HepG2 (cell line): ENCODE data around the gene DNAAF1. TPM values are rescaled to one million over a fixed set of nuclear protein-coding genes. Genes with fewer than 3 reads are reported as not detected.

ENCODE experiments used
- ARID4A ChIP-seq: sonication (generic); formaldehyde crosslinking; IDR thresholded peaks from 2 replicates; pipeline ENCODE4 v1.5.0; 2020; ENCODE audit warnings: mild to moderate bottlenecking, missing genetic modification reagents, borderline replicate concordance
- ATF4 ChIP-seq, 2 experiments: fragments of 450-650 bp in 1 of 2; sonication (generic) in 1 of 2; formaldehyde crosslinking; IDR thresholded peaks; 2 replicates each; pipeline versions ENCODE4 v1.5.0 to v1.8.0; 2020 to 2022; ENCODE audit warnings: mild to moderate bottlenecking in 1 of 2, missing genetic modification reagents in 1 of 2
- GLMP ChIP-seq: sonication (generic); formaldehyde crosslinking; IDR thresholded peaks from 2 replicates; pipeline ENCODE4 v1.9.0; 2021; ENCODE audit warnings: missing genetic modification reagents, mild to moderate bottlenecking, borderline replicate concordance
- IRF2 ChIP-seq: IDR thresholded peaks from 2 replicates; pipeline ENCODE4 v1.6.1; 2018; ENCODE audit warnings: missing genetic modification reagents, missing compliant biosample characterization
- KLF13 ChIP-seq: sonication (generic); formaldehyde crosslinking; IDR thresholded peaks from 2 replicates; pipeline ENCODE4 v1.4.0; 2020; ENCODE audit warnings: mild to moderate bottlenecking, missing genetic modification reagents
- MAF1 ChIP-seq: sonication (generic); formaldehyde crosslinking; IDR thresholded peaks from 2 replicates; pipeline ENCODE4 v1.5.0; 2020; ENCODE audit warnings: missing genetic modification reagents, borderline replicate concordance
- MATR3 ChIP-seq: sonication (generic); formaldehyde crosslinking; IDR thresholded peaks from 2 replicates; pipeline ENCODE4 v1.4.0; 2020; ENCODE audit warnings: missing genetic modification reagents
- NBN ChIP-seq: fragments of 450-650 bp; conservative IDR thresholded peaks from 2 replicates; pipeline ENCODE4 v1.6.1; 2017
- NKX3-1 ChIP-seq: sonication (generic); formaldehyde crosslinking; IDR thresholded peaks from 2 replicates; pipeline ENCODE4 v1.5.0; 2020; ENCODE audit warnings: missing genetic modification reagents
- SKI ChIP-seq: fragments of 450-650 bp; IDR thresholded peaks from one replicate; pipeline ENCODE4 v1.6.1; 2018; ENCODE audit warnings: mild to moderate bottlenecking; ENCODE audit not compliant: partially characterized antibody
- TFDP1 ChIP-seq: IDR thresholded peaks from 2 replicates; pipeline ENCODE4 v1.6.1; 2016; ENCODE audit warnings: missing compliant biosample characterization, missing genetic modification reagents, borderline replicate concordance
- ZFP36 ChIP-seq: fragments of 150-350 bp; IDR thresholded peaks from 2 replicates; pipeline ENCODE4 v1.6.1; 2018; ENCODE audit warnings: borderline replicate concordance, low read length, low read depth; ENCODE audit not compliant: partially characterized antibody
- ZKSCAN5 ChIP-seq: sonication (generic); formaldehyde crosslinking; IDR thresholded peaks from 2 replicates; pipeline ENCODE4 v1.5.1; 2020; ENCODE audit warnings: mild to moderate bottlenecking, missing genetic modification reagents
- ZNF275 ChIP-seq: sonication (generic); formaldehyde crosslinking; IDR thresholded peaks from 2 replicates; pipeline ENCODE4 v1.8.0; 2022; ENCODE audit warnings: missing genetic modification reagents, mild to moderate bottlenecking, inconsistent platforms, borderline replicate concordance
- ZNF331 ChIP-seq: sonication (generic); formaldehyde crosslinking; IDR thresholded peaks from 2 replicates; pipeline ENCODE4 v1.4.0; 2020; ENCODE audit warnings: missing genetic modification reagents
- ZNF362 ChIP-seq: sonication (generic); formaldehyde crosslinking; IDR thresholded peaks from 2 replicates; pipeline ENCODE4 v1.4.0; 2020; ENCODE audit warnings: missing genetic modification reagents, mild to moderate bottlenecking, borderline replicate concordance
- ZNF720 ChIP-seq: sonication (generic); formaldehyde crosslinking; IDR thresholded peaks from 2 replicates; pipeline ENCODE4 v1.4.0; 2020; ENCODE audit warnings: missing genetic modification reagents
- ZNF761 ChIP-seq: sonication (generic); formaldehyde crosslinking; conservative IDR thresholded peaks from 2 replicates; pipeline ENCODE4 v1.4.0; 2020; ENCODE audit warnings: mild to moderate bottlenecking, missing genetic modification reagents
- ZSCAN21 ChIP-seq: sonication (generic); formaldehyde crosslinking; IDR thresholded peaks from 2 replicates; pipeline ENCODE4 v1.8.0; 2022; ENCODE audit warnings: mild to moderate bottlenecking, missing genetic modification reagents, moderate library complexity, borderline replicate concordance
- polyA plus RNA-seq, 8 experiments: library from polyadenylated mRNA; depleted of rRNA in 3 of 8; stranded (reverse) in 7 of 8; unstranded in 1 of 8; fragments of >200 nt; fragmentation: Illumina TruSeq in 4 of 8; extraction: Trizol in 4 of 8; gene quantifications; 2 replicates each; pipeline versions ENCODE4 v1.2.1 to v1.2.3, GENCODE V29; 2011 to 2016; ENCODE audit warnings: low read depth in 4 of 8, missing spikeins in 1 of 8, mixed read lengths in 1 of 8; ENCODE audit not compliant: insufficient read depth in 1 of 8
- total RNA-seq, 5 experiments: library from RNA; depleted of rRNA; stranded (reverse); fragments of >200 nt; fragmentation: Illumina TruSeq; extraction: Trizol; gene quantifications; 2 replicates each; pipeline ENCODE4 v1.2.3, GENCODE V29; 2016; ENCODE audit warnings: low read depth in 1 of 5

DNAAF1 gene
- total and polyA plus RNA-seq, 2 of the 13 experiments (the other 11 are each of a cell fraction or from before 2014, with no cell fraction given) = 0.04 TPM; not detected in 1

- TF ChIP-seq GLMP = no peak
- no peak for TF ChIP-seq ZKSCAN5 (CRISPR knock-in tag)
- no peak for TF ChIP-seq SKI
- TF ChIP-seq ARID4A (CRISPR knock-in tag) = peak; percentile 93
- TF ChIP-seq ZNF362 (CRISPR knock-in tag) = no peak; the same call in 1 of the 2 replicates
- TF ChIP-seq ZNF720 (CRISPR knock-in tag) = no peak
- TF ChIP-seq ZNF761 (CRISPR knock-in tag) = peak; percentile 55
- peak; percentile 91 for TF ChIP-seq TFDP1 (CRISPR knock-in tag)
- TF ChIP-seq MAF1 (CRISPR knock-in tag) = no peak
- 0 out of 2 replicates have a peak, but pooled peaks have one; percentile 4 for TF ChIP-seq ZNF275 (CRISPR knock-in tag)
- TF ChIP-seq ZFP36 = no peak
- TF ChIP-seq ATF4 (CRISPR knock-in tag; IDR thresholded peaks at IDR 0.05) = no peak
- TF ChIP-seq ZSCAN21 (CRISPR knock-in tag) = peak; percentile 74; the same call in 1 of the 2 replicates
- TF ChIP-seq MATR3 (CRISPR knock-in tag) = 0 out of 2 replicates have a peak, but pooled peaks have one; percentile 20
- no peak for TF ChIP-seq NBN
- peak; percentile 87; the same call in 1 of the 2 replicates for TF ChIP-seq IRF2
- TF ChIP-seq NKX3-1 (CRISPR knock-in tag) = no peak
- TF ChIP-seq ZNF331 = peak; percentile 90
- TF ChIP-seq KLF13 (CRISPR knock-in tag) = peak; percentile 87
Observed at GRCh38 chr16:84116720-84117493, 28.2 kb upstream of the DNAAF1 start, which contains the start of gene MBTPS1 (continued).
